ENCODE measurements around the gene C11orf21. TPM values are rescaled to one million over a fixed set of nuclear protein-coding genes. Genes with fewer than 3 reads are reported as not detected.

The C11orf21 gene
- total and polyA plus RNA-seq, 9 of the 15 experiments (the other 6 are each of a cell fraction or from before 2014, with no cell fraction given) = 0.10 to 2.6 (median 2.0) TPM

DNA sequence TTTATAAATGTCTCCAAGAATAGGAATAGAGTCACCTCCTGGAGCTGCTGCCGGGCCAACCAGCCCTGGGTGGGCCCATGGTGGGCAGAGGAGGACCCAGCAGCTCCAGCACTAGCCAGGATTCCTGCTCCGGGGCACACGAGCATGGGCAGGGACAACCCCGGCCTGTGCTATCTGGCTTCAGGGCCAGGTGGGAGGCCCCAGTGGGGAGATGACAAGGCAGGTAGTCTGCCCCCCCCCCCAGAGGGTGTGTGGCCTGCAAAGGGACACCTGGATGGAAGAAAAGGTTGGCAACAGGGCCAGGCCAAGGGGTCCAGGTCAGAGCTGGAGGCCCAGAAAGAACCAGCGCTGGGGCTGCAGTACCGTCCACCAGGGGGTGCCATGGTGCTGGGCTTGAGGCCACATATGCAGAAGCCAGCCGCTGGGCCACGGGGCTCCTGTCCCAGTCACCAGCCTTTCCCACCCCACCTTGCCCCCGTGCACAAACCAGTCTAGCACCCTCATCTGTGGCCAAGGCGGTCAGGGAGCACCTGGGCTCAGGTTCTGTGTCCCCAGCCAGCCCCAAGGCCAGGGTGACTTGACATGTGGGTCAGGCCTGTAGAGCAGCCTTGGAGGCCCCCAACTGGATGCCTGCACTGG is 3.5 kb upstream of the C11orf21 start:
- ChIA-PET CTCF (ENCODE audit: low intra/inter-chr PET ratio) (interaction anchor here (1.4 to 5.1 kb wide), 2 partner anchors 93 to 115 kb away, joined by 6 to 85 read pairs; no protein-coding TSS in a partner anchor), POLR2A (interaction anchor here (0.6 to 3.4 kb wide), 9 partner anchors 11 to 116 kb away, joined by 3 to 24 read pairs (median 4); partner anchors contain the start of gene TSSC4)
- intact Hi-C loops (cut with micrococcal nuclease) (loop anchor here (1.0 to 10.0 kb wide), 4 partner anchors 97 to 590 kb away; partner anchors contain the start of gene TSSC4), in situ Hi-C loops (cut with MboI) (no loop called here)
- ATAC-seq (peak; percentile 81), DNase-seq (ENCODE audit: extremely low read depth in 1 of 4, low spot score in 3 of 4) (peak; percentile 66 to 88 (median 70)), FAIRE-seq (peak; percentile 91)
- Histone ChIP-seq H3K4me2 (ENCODE audit: insufficient read depth, low read length) (peak overlapping the region; percentile 67), H3K9me1 (ENCODE audit: control insufficient read depth, insufficient read depth, low read length) (no peaks in the 10 kb centered on the region), H4K20me1 (replicated peaks; ENCODE audit: control insufficient read depth, insufficient read depth, low read length) (no peaks in the 10 kb centered on the region), H3K27me3 (ENCODE audit: control insufficient read depth in 2 of 2, insufficient read depth in 2 of 2, low read length in 2 of 2) (no peaks in the 10 kb centered on the region; a peak in 1 of 5 replicates), H3K4me1 (replicated peaks in 1 of 2; ENCODE audit: control insufficient read depth in 2 of 2, insufficient read depth in 2 of 2, low read length in 2 of 2) (peaks cover 60 to 92% of the 10 kb centered on the region in 2 experiments), H3K4me3 (peak overlapping the region; percentile 5; the same call in 1 of the 2 replicates), H3K36me3 (ENCODE audit: control insufficient read depth, insufficient read depth, low read length) (no peaks in the 10 kb centered on the region), H3K9me3 (replicated peaks; ENCODE audit: control insufficient read depth, insufficient read depth, low read depth, low read length) (no peaks in the 10 kb centered on the region), H3K27ac (ENCODE audit: extremely low read depth, low read depth, low read length) (peak overlapping the region; percentile 47; the same call in 2 of the 3 replicates), H3K79me2 (ENCODE audit: control insufficient read depth, insufficient read depth, low read length) (peaks cover 21% of the 10 kb centered on the region; the same call in 2 of the 3 replicates), H2AFZ (ENCODE audit: low read depth, low read length) (peak overlapping the region; percentile 77), H3K9ac (ENCODE audit: insufficient read depth in 1 of 2, low read depth in 2 of 2, low read length in 2 of 2) (peak overlapping the region; percentile 69 to 80)
- no TSS peak for BruUV-seq (replicated peaks)
- 22% methylated on average over 10 of the region's 10 CpGs for WGBS (ENCODE audit: insufficient coverage, low coverage, missing lambda C conversion rate)
- TF ChIP-seq MIER1 (IDR thresholded peaks at IDR 0.05; ENCODE audit: low read depth) (no peak), CBFB (CRISPR knock-in tag; IDR thresholded peaks at IDR 0.05) (no peak), POLR3G (IDR thresholded peaks at IDR 0.05; ENCODE audit: extremely low read depth, insufficient read length, insufficient replicate concordance) (no peak), ZNF717 (CRISPR knock-in tag; IDR thresholded peaks at IDR 0.05) (no peak), BDP1 (IDR thresholded peaks at IDR 0.05; ENCODE audit: insufficient read depth, insufficient read length) (no peak), BRF1 (IDR thresholded peaks at IDR 0.05; ENCODE audit: borderline replicate concordance, extremely low read depth, insufficient read length) (no peak), TEAD1 (CRISPR knock-in tag; IDR thresholded peaks at IDR 0.05) (no peak), NFIX (CRISPR knock-in tag; IDR thresholded peaks at IDR 0.05; ENCODE audit: low read depth) (no peak), PTRF (tag; IDR thresholded peaks at IDR 0.05) (no peak), ELF4 (CRISPR knock-in tag; IDR thresholded peaks at IDR 0.05) (no peak), BCOR (IDR thresholded peaks at IDR 0.05) (no peak), XRCC3 (IDR thresholded peaks at IDR 0.05) (no peak)
- TF ChIP-seq, protein P1, sequence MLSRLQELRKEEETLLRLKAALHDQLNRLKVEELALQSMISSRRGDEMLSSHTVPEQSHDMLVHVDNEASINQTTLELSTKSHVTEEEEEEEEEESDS (CRISPR knock-in tag; IDR thresholded peaks at IDR 0.05) = no peak
- TF ChIP-seq, protein P2, sequence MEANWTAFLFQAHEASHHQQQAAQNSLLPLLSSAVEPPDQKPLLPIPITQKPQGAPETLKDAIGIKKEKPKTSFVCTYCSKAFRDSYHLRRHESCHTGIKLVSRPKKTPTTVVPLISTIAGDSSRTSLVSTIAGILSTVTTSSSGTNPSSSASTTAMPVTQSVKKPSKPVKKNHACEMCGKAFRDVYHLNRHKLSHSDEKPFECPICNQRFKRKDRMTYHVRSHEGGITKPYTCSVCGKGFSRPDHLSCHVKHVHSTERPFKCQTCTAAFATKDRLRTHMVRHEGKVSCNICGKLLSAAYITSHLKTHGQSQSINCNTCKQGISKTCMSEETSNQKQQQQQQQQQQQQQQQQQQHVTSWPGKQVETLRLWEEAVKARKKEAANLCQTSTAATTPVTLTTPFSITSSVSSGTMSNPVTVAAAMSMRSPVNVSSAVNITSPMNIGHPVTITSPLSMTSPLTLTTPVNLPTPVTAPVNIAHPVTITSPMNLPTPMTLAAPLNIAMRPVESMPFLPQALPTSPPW (CRISPR knock-in tag; IDR thresholded peaks at IDR 0.05) = peak; percentile 37
- TF ChIP-seq, protein P3, sequence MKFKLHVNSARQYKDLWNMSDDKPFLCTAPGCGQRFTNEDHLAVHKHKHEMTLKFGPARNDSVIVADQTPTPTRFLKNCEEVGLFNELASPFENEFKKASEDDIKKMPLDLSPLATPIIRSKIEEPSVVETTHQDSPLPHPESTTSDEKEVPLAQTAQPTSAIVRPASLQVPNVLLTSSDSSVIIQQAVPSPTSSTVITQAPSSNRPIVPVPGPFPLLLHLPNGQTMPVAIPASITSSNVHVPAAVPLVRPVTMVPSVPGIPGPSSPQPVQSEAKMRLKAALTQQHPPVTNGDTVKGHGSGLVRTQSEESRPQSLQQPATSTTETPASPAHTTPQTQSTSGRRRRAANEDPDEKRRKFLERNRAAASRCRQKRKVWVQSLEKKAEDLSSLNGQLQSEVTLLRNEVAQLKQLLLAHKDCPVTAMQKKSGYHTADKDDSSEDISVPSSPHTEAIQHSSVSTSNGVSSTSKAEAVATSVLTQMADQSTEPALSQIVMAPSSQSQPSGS (CRISPR knock-in tag; IDR thresholded peaks at IDR 0.05) = no peak
- TF ChIP-seq, protein P4, sequence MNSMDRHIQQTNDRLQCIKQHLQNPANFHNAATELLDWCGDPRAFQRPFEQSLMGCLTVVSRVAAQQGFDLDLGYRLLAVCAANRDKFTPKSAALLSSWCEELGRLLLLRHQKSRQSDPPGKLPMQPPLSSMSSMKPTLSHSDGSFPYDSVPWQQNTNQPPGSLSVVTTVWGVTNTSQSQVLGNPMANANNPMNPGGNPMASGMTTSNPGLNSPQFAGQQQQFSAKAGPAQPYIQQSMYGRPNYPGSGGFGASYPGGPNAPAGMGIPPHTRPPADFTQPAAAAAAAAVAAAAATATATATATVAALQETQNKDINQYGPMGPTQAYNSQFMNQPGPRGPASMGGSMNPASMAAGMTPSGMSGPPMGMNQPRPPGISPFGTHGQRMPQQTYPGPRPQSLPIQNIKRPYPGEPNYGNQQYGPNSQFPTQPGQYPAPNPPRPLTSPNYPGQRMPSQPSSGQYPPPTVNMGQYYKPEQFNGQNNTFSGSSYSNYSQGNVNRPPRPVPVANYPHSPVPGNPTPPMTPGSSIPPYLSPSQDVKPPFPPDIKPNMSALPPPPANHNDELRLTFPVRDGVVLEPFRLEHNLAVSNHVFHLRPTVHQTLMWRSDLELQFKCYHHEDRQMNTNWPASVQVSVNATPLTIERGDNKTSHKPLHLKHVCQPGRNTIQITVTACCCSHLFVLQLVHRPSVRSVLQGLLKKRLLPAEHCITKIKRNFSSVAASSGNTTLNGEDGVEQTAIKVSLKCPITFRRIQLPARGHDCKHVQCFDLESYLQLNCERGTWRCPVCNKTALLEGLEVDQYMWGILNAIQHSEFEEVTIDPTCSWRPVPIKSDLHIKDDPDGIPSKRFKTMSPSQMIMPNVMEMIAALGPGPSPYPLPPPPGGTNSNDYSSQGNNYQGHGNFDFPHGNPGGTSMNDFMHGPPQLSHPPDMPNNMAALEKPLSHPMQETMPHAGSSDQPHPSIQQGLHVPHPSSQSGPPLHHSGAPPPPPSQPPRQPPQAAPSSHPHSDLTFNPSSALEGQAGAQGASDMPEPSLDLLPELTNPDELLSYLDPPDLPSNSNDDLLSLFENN (IDR thresholded peaks at IDR 0.05; ENCODE audit: low read depth in 2 of 2, low read length in 2 of 2) = no peak

Data from K562 (cell line).